Stomach (tissue), 8 donors: ENCODE data around the gene GAGE12D. TPM values are rescaled to one million over a fixed set of nuclear protein-coding genes. Genes with fewer than 3 reads are reported as not detected.

Experiments
- polyA plus RNA-seq, 3 donors: library from polyadenylated mRNA; stranded (reverse); fragments of 200-250 nt; gene quantifications; one replicate each; pipeline ENCODE4 v1.2.3, GENCODE V29; 2013
- small RNA-seq, 4 donors: library from RNA; depleted of rRNA; stranded (forward); fragments of <200 nt; gene quantifications; one replicate each; pipeline ENCODE3, GENCODE V24; 2016
- total RNA-seq, 5 donors: library from RNA; depleted of rRNA; stranded (reverse); fragments of >200 nt; gene quantifications; one replicate each; pipeline versions ENCODE4 v1.1.0 to v1.2.3, GENCODE V29; 2014 to 2016
- donor health status: healthy with polysubstance abuse.
- donor health status: Bipolar disorder and iron deficiency.
- donor health status: healthy.

Gene GAGE12D
- total and polyA plus RNA-seq, 8 donors: not detected

Small RNA genes lying within 50 kb of the gene (small RNA-seq; reads per million reads assigned to genes)
- 0 reads per million in 4 donors for gene GAGE12B

Other genes starting within 250 kb of the GAGE12D start
- not detected for gene GAGE10, start 238.1 kb upstream of the GAGE12D start, total RNA-seq
- gene GAGE10, start 238.1 kb upstream of the GAGE12D start, polyA plus RNA-seq: not detected
- gene GAGE12J, start 219.7 kb upstream of the GAGE12D start, total RNA-seq: not detected
- not detected for gene GAGE12J, start 219.7 kb upstream of the GAGE12D start, polyA plus RNA-seq
- gene GAGE13, start 210.2 kb upstream of the GAGE12D start, total RNA-seq: not detected
- not detected for gene GAGE13, start 210.2 kb upstream of the GAGE12D start, polyA plus RNA-seq
- gene GAGE12C, start 9.6 kb upstream of the GAGE12D start, total RNA-seq: not detected
- gene GAGE12C, start 9.6 kb upstream of the GAGE12D start, polyA plus RNA-seq: not detected
- not detected for gene GAGE12E, start 9.6 kb downstream of the GAGE12D start, total RNA-seq
- not detected for gene GAGE12E, start 9.6 kb downstream of the GAGE12D start, polyA plus RNA-seq
- gene GAGE12F, start 19.1 kb downstream of the GAGE12D start, total RNA-seq: not detected
- gene GAGE12F, start 19.1 kb downstream of the GAGE12D start, polyA plus RNA-seq: not detected
- not detected for gene GAGE12G, start 28.7 kb downstream of the GAGE12D start, total RNA-seq
- gene GAGE12G, start 28.7 kb downstream of the GAGE12D start, polyA plus RNA-seq: not detected
- not detected for gene GAGE12H, start 38.2 kb downstream of the GAGE12D start, total RNA-seq
- not detected for gene GAGE12H, start 38.2 kb downstream of the GAGE12D start, polyA plus RNA-seq
- gene GAGE2A, start 47.8 kb downstream of the GAGE12D start, total RNA-seq: not detected
- not detected for gene GAGE2A, start 47.8 kb downstream of the GAGE12D start, polyA plus RNA-seq
- gene GAGE1, start 57.3 kb downstream of the GAGE12D start, total RNA-seq: not detected
- not detected for gene GAGE1, start 57.3 kb downstream of the GAGE12D start, polyA plus RNA-seq
- gene PAGE1, start 154.3 kb downstream of the GAGE12D start, total RNA-seq: not detected
- gene PAGE1, start 154.3 kb downstream of the GAGE12D start, polyA plus RNA-seq: not detected